AG20443 (cell line): Measurements from ENCODE around the gene EGR4.

Source experiments
- DNase-seq: peaks from one replicate; pipeline ENCODE4 v3.0.0; 2012; ENCODE audit warnings: low spot score, mixed read lengths

Gene EGR4

GRCh38 chr2:73250872-73251846 lies 42.2 kb downstream of the EGR4 start:
- no peak for DNase-seq

- DNase-seq, result no peak
Measured at GRCh38 chr2:73249636-73250035, 43.7 kb downstream of the EGR4 start.

- no peak for DNase-seq
Measured at GRCh38 chr2:73246850-73247249, 46.5 kb downstream of the EGR4 start.

- DNase-seq, result no peak
Measured at GRCh38 chr2:73244580-73244979, 48.8 kb downstream of the EGR4 start.

GRCh38 chr2:73243884-73244570 lies 49.3 kb downstream of the EGR4 start:
- peak; percentile 51 for DNase-seq
